ENCODE measurements around the gene KDM4B.

Gene KDM4B

GRCh38 chr19:5121266-5122120, 152.6 kb downstream of the KDM4B start:
- H3K4me3 ChIP-seq (ENCODE audit: severe bottlenecking) = no peak overlapping the region
- H3K27ac ChIP-seq (ENCODE audit: poor library complexity, severe bottlenecking) = no peak overlapping the region
- H3K36me3 ChIP-seq (ENCODE audit: low read depth) = no peaks in the 10 kb centered on the region
- ATAC-seq (ENCODE audit: low read depth) = no peak
- H3K4me1 ChIP-seq (ENCODE audit: insufficient read depth, poor library complexity, severe bottlenecking) = no peaks in the 10 kb centered on the region
- no peak for DNase-seq (ENCODE audit: low spot score)
- H3K27me3 ChIP-seq (ENCODE audit: insufficient read depth, poor library complexity, severe bottlenecking) = no peaks in the 10 kb centered on the region
- TF ChIP-seq, protein P1, sequence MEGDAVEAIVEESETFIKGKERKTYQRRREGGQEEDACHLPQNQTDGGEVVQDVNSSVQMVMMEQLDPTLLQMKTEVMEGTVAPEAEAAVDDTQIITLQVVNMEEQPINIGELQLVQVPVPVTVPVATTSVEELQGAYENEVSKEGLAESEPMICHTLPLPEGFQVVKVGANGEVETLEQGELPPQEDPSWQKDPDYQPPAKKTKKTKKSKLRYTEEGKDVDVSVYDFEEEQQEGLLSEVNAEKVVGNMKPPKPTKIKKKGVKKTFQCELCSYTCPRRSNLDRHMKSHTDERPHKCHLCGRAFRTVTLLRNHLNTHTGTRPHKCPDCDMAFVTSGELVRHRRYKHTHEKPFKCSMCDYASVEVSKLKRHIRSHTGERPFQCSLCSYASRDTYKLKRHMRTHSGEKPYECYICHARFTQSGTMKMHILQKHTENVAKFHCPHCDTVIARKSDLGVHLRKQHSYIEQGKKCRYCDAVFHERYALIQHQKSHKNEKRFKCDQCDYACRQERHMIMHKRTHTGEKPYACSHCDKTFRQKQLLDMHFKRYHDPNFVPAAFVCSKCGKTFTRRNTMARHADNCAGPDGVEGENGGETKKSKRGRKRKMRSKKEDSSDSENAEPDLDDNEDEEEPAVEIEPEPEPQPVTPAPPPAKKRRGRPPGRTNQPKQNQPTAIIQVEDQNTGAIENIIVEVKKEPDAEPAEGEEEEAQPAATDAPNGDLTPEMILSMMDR (IDR thresholded peaks at IDR 0.05; ENCODE audit: poor library complexity, severe bottlenecking) = no peak
- no peaks in the 10 kb centered on the region for H3K9me3 ChIP-seq (ENCODE audit: severe bottlenecking)

DNA sequence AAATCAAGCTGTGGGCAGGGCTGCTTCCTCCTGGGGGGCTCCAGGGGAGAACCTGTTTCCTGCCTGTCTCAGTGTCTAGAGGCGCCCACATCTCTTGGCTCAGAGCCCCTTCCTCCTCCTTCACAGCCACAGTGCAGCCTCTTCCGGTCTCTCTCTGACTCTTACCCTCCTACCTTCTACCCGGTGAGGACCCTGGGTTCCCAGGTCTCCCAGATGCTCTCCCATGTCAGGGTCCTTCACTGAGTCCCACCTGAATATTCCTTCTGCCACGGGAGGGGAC, 153.1 kb downstream of the KDM4B start:
- DNase-seq (ENCODE audit: low spot score) (no peak), ATAC-seq (ENCODE audit: low read depth) (no peak)
- Histone ChIP-seq H3K36me3 (ENCODE audit: low read depth) (no peaks in the 10 kb centered on the region), H3K27me3 (ENCODE audit: insufficient read depth, poor library complexity, severe bottlenecking) (no peaks in the 10 kb centered on the region), H3K9me3 (ENCODE audit: severe bottlenecking) (no peaks in the 10 kb centered on the region), H3K4me3 (ENCODE audit: severe bottlenecking) (no peak overlapping the region), H3K27ac (ENCODE audit: poor library complexity, severe bottlenecking) (no peak overlapping the region), H3K4me1 (ENCODE audit: insufficient read depth, poor library complexity, severe bottlenecking) (no peaks in the 10 kb centered on the region)
- TF ChIP-seq, protein P1 (IDR thresholded peaks at IDR 0.05; ENCODE audit: poor library complexity, severe bottlenecking) = no peak

- DNase-seq (ENCODE audit: low spot score) = no peak
Measured at GRCh38 chr19:5122671-5123409, 153.9 kb downstream of the KDM4B start.

DNA sequence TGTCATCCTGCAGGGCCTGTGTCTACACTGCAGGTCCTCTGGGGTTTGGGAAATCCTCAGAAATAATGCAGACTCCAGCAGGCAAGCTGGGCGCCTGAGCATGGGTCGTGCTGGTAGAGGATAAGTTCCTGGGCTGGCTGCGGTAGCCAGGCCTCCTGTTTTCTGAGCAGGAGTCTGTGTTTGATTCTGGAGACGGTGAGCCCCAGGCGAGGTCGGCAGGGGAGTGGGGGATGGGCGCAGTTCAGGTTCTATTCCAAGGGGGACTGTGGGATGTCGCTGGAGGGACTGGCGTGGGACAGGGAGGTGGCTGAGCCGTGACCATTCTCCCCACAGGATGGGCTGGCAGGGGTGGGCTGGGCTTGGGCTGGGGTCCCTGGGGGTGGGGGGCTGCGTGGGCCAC, 154.7 kb downstream of the KDM4B start:
- Histone ChIP-seq H3K4me1 (ENCODE audit: insufficient read depth, poor library complexity, severe bottlenecking) (no peaks in the 10 kb centered on the region), H3K4me3 (ENCODE audit: severe bottlenecking) (no peak overlapping the region), H3K9me3 (ENCODE audit: severe bottlenecking) (no peaks in the 10 kb centered on the region), H3K27ac (ENCODE audit: poor library complexity, severe bottlenecking) (no peak overlapping the region), H3K36me3 (ENCODE audit: low read depth) (no peaks in the 10 kb centered on the region), H3K27me3 (ENCODE audit: insufficient read depth, poor library complexity, severe bottlenecking) (no peaks in the 10 kb centered on the region)
- DNase-seq (ENCODE audit: low spot score) (no peak), ATAC-seq (ENCODE audit: low read depth) (no peak)
- TF ChIP-seq, protein P1 (IDR thresholded peaks at IDR 0.05; ENCODE audit: poor library complexity, severe bottlenecking) = no peak

More at GRCh38 chr19:5122671-5123409, 153.9 kb downstream of the KDM4B start:
- no peak for ATAC-seq (ENCODE audit: low read depth)
- no peak overlapping the region for H3K4me3 ChIP-seq (ENCODE audit: severe bottlenecking)
- H3K36me3 ChIP-seq (ENCODE audit: low read depth) = no peaks in the 10 kb centered on the region
- H3K9me3 ChIP-seq (ENCODE audit: severe bottlenecking) = no peaks in the 10 kb centered on the region
- no peak overlapping the region for H3K27ac ChIP-seq (ENCODE audit: poor library complexity, severe bottlenecking)
- H3K4me1 ChIP-seq (ENCODE audit: insufficient read depth, poor library complexity, severe bottlenecking) = no peaks in the 10 kb centered on the region
- TF ChIP-seq, protein P1 (IDR thresholded peaks at IDR 0.05; ENCODE audit: poor library complexity, severe bottlenecking) = no peak
- no peaks in the 10 kb centered on the region for H3K27me3 ChIP-seq (ENCODE audit: insufficient read depth, poor library complexity, severe bottlenecking)
